GM21576 (cell line): Measurements from ENCODE around the gene MAG.
"Not testable (repeated sequence)": the region's sequence is repeated elsewhere in the genome, so short reads cannot be mapped to it uniquely, and the experiment has no call there.

Experiments used
- ATAC-seq: cut with Tn5 transposase; IDR thresholded peaks from one replicate; pipeline ENCODE4 v1.9.1; 2021; ENCODE audit warnings: mild to moderate bottlenecking, moderate library complexity; ENCODE audit not compliant: unreplicated experiment

The MAG gene

DNA sequence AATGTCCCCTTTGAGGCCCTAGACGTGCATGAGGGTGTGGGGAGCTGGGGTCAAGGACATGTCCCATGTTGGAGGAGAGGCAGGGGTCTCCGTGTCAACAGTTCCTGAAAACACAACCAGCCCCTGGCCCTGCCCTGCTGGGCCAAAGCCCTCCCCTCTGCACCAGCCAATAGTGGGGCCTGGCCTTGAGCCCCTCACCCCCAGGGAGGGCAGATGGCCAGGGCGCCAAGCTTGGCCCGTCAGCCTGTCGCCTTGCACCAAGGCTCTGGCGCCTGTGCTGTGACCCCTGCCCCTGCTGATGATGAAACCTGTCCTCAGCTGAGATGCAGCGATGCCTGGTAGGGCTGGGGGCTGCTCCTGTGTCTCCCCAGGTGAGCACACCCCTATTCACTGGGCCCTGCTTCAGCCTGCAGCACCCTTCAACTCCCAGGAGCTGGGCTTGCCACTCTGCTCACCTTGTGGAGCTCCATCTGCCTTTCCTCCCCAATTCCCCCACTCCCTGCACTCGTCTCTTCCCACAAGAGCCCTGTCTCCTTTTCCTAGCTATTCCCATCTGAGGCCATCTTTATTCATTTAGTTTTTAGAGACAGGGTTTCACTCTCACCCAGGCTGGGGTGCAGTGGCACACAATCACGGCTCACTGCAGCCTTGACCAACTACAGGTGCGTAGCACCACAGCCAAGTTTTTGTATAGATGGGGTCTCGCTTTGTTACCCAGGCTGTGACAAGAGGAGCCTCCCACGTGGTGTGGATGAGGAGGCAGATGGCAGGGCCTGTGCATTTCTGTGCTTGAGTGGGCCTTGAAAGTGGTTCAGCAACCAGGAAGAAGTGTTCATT lies 11.8 kb upstream of the MAG start:
- ATAC-seq = no peak

DNA sequence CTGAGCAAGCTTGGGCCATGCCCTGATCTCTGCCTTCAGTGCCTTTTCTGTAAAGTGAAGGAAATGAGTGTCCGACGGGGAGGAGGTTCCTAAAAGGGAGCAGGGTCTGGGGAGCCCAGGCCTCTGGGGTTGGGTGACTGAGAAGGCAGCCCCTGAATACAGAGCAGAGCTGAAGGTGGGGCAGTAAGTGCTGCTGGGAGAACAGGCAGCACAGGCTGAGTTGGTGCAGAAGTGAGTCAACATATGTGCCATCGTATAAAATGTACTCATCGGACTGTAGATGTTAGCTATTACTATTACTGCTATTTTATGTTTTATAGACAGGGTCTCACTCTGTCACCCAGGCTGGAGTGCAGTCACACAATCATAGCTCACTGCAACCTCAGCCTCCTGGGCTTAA lies 10.7 kb upstream of the MAG start:
- ATAC-seq = no peak

GRCh38 chr19:35284153-35285094 lies 7.5 kb upstream of the MAG start:
- ATAC-seq = no peak

- no peak for ATAC-seq
Observed at GRCh38 chr19:35285095-35285449, 6.9 kb upstream of the MAG start.

GRCh38 chr19:35285465-35285864 lies 6.5 kb upstream of the MAG start:
- not testable (repeated sequence) for ATAC-seq

- ATAC-seq = not testable (repeated sequence)
Observed at GRCh38 chr19:35286101-35286500, 5.9 kb upstream of the MAG start.

GRCh38 chr19:35287713-35288112 lies 4.2 kb upstream of the MAG start:
- no peak for ATAC-seq

GRCh38 chr19:35288331-35288730 lies 3.6 kb upstream of the MAG start:
- no peak for ATAC-seq

- no peak for ATAC-seq
Observed at GRCh38 chr19:35288906-35289305, 3.1 kb upstream of the MAG start.

DNA sequence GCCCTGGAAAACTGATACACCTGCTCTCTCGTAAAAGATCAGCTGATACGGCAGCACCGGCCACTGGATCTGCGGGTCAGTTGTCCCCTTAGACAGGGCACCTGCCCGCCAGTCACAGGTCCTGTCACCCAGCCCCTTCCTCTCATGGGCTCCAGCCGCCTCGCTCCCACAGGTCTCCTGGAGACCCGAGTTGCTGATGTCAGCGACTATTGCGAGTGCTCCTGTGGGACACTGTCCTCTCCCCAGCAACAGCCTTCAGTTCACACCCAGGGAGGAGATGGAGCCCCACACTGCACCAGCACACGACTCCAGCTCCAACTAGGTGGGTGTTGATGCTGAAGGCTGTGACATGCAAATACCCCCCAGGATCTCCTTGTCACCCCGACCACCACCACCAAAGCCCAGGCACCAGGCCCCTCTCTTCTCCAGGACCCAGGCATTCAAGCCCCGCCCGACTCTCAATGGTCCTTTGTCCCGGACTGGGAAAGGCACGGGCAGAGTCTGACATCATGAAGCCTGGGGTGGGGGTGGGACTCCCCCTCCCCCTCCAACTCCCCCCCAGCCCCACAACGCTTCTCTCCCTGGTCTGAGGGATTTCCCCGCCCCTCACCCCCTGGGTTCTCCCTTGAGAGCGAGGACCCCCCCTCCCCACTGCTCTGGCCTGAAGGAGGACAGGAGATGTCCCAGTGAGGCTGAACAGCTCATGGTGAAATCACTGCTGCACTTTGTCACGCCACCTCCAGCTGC lies 1.4 kb upstream of the MAG start:
- ATAC-seq = no peak

DNA sequence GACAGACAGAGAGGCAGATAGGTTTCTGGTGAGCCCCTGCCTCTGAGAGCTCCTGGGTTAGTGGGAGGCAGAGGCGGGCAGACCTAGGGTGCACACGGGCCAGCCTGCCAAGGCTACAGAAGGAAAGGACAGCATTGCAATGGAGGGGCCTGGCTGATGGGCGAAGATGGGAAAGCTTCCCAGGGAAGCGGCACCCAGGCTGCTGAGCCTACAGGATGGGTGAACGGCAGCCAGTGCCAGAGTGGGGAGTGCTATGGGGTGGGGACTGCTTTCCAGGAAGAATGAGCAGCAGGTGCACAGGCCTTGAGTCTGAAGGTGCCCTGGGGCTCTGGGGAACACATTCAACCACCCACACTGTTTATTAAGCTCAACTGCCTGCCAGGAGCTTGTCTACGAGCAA lies 702 bp upstream of the MAG start:
- ATAC-seq = no peak

DNA sequence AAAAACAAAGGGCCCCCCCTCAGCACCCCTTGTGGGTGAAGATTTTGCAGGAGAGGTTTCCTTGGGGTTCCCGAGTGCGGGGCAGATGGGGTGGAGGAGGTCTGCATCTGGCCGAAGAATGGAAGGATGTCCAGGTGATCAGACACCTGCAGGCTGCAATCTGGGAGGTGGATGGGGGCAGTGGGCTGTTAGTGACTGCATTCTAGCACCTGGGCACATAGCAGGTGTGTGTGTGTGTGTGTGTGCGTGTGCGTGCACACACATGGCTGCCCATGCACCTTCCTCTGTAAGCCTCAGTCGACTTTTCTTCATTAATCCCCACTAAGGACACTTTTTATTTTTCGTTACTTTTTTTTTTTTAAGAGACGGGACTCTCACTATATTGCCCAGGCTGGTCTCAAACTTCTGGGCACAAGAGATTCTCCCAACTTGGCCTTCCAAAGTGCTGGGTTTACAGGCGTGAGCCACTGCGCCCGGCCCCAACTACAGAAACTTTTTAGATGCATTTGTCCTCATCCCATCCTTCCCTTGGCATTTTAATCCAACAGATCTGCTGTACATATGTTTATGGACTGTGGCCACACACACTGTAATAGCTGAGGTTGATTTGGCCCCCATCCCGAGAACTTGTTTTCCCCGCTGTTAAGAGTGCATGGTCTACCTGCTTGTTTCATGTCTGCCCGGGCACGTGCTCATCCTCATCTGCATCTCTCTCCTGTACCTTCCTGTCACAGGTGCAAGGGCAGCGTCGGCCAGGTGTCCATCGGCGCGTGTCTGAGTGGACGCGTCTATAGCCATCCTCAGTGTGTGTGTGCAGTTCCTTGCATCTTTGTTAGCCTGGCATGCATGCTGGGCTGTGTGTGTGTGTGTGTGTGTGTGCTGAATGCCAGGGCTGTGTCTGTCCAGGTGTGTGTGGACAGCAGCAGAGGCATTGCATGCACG lies 731 bp downstream of the MAG start:
- no peak for ATAC-seq

- ATAC-seq = no peak
Observed at GRCh38 chr19:35293363-35293739, 1.4 kb downstream of the MAG start.

DNA sequence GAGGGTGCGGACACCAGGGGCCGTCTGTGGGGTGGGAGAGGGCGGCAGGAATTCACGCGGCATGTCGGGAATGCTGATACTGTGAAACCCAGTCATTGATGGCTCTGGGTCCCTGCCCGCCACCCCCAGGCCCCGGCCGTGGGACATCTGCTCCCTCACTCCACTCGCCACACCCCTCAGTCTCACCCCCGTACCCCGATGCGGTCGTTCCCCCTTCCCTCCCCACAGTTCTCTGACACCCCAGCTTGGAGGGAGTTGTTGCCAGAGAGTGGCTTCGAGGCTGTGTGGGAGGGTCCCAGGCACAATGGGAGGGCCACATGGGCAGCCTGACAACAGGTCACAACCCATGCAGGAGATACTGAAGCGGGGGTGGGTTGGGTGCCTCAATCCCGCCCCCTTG lies 1.8 kb downstream of the MAG start:
- ATAC-seq = no peak

- no peak for ATAC-seq
Observed at GRCh38 chr19:35294328-35294727, 2.4 kb downstream of the MAG start.

DNA sequence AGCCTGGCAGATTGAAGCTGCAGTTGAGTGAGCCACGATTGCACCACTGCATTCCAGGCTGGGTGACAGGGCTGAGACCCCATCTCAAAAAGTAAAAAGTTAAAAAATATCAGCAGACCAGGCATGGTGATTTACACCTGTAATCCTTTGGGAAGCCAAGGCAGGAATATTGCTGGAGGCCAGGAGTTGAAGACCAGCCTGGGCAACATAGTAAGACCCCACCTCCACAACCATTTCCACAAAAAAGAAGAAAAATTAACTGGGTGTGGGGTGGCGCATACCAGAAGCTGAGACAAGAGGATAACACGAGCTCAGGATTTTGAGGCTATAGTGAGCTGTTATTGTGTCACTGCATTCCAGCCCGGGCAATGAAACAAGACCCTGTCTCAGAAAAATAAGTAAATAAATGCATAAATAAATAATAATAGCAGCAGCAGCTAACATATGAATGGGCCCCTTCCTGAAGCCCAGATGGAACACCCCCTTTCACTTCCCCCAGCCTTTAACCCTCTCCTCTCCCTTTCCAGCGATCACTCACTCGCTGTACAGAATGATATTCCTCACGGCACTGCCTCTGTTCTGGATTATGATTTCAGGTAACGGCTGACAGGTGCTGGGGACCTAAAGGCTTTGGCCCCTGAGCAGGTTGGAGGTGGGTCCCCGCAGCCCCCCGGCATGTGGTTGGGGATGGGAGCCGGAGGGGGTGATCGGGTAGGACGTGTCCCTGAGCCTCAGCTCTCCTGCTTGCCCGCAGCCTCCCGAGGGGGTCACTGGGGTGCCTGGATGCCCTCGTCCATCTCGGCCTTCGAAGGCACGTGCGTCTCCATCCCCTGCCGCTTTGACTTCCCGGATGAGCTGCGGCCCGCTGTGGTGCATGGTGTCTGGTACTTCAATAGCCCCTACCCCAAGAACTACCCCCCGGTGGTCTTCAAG lies 3.2 kb downstream of the MAG start:
- ATAC-seq = no peak

- no peak for ATAC-seq
Observed at GRCh38 chr19:35295792-35296462, 4.0 kb downstream of the MAG start.

GRCh38 chr19:35296644-35297514 lies 4.9 kb downstream of the MAG start:
- ATAC-seq = no peak
